ENCODE measurements around the gene LTBP1. TPM values are rescaled to one million over a fixed set of nuclear protein-coding genes. Genes with fewer than 3 reads are reported as not detected.

Gene LTBP1
- total RNA-seq, 3 donors from 2014 or later (not counting 1 experiment from before 2014, with no cell fraction given) = 1.7 to 4.7 (median 3.5) TPM

GRCh38 chr2:32925976-32926707 lies 20.6 kb upstream of the LTBP1 start:
- Mint-ChIP-seq H3K9me3 (no peaks in the 10 kb centered on the region), H3K27ac (no peak overlapping the region), H3K4me3 (no peak overlapping the region), H3K36me3 (no peaks in the 10 kb centered on the region), H3K4me1 (no peaks in the 10 kb centered on the region), H3K27me3 (ENCODE audit: low read depth in 2 of 2) (peaks cover 16 to 28% of the 10 kb centered on the region in 2 donors)
- Histone ChIP-seq H3K27ac (ENCODE audit: low read length) (no peak overlapping the region), H3K4me3 (ENCODE audit: low read length) (no peak overlapping the region), H3K27me3 (ENCODE audit: control insufficient read depth, insufficient read depth, low read length) (no peaks in the 10 kb centered on the region), H3K36me3 (ENCODE audit: control insufficient read depth, insufficient read depth, low read length) (no peaks in the 10 kb centered on the region), H3K9me3 (ENCODE audit: control insufficient read depth, insufficient read depth, low read length) (no peaks in the 10 kb centered on the region), H3K4me1 (ENCODE audit: control insufficient read depth, insufficient read depth, low read length) (no peaks in the 10 kb centered on the region)
- 97% methylated on average over 5 of the region's 6 CpGs for WGBS (ENCODE audit: insufficient coverage)
- DNase-seq (no peak), ATAC-seq (no peak)
- no peak for TF ChIP-seq CTCF (IDR thresholded peaks at IDR 0.05)
- intact Hi-C loops (cut with micrococcal nuclease) = no loop called here

- intact Hi-C loops (cut with micrococcal nuclease) = no loop called here
These were observed 20.1 kb upstream of the LTBP1 start for GRCh38 chr2:32926708-32927084.

GRCh38 chr2:32930436-32930835 lies 16.3 kb upstream of the LTBP1 start:
- no peak overlapping the region for H3K27ac ChIP-seq (ENCODE audit: low read length)
- H3K9me3 ChIP-seq (ENCODE audit: control insufficient read depth, insufficient read depth, low read length) = no peaks in the 10 kb centered on the region
- peaks cover 16 to 17% of the 10 kb centered on the region in 2 donors for H3K27me3 Mint-ChIP-seq (ENCODE audit: low read depth in 2 of 2)
- H3K4me3 ChIP-seq (ENCODE audit: low read length) = no peak overlapping the region
- H3K36me3 ChIP-seq (ENCODE audit: control insufficient read depth, insufficient read depth, low read length) = no peaks in the 10 kb centered on the region
- WGBS (ENCODE audit: insufficient coverage) = no CpG with 5 or more reads among the region's 5 CpGs
- DNase-seq (no peak), ATAC-seq (no peak)
- no peaks in the 10 kb centered on the region for H3K4me1 Mint-ChIP-seq
- no peaks in the 10 kb centered on the region for H3K4me1 ChIP-seq (ENCODE audit: control insufficient read depth, insufficient read depth, low read length)
- H3K9me3 Mint-ChIP-seq = no peaks in the 10 kb centered on the region
- H3K27ac Mint-ChIP-seq = no peak overlapping the region
- no peak overlapping the region for H3K4me3 Mint-ChIP-seq
- no peaks in the 10 kb centered on the region for H3K27me3 ChIP-seq (ENCODE audit: control insufficient read depth, insufficient read depth, low read length)
- intact Hi-C loops (cut with micrococcal nuclease) = no loop called here
- H3K36me3 Mint-ChIP-seq = no peaks in the 10 kb centered on the region
- TF ChIP-seq CTCF (IDR thresholded peaks at IDR 0.05) = no peak

More at GRCh38 chr2:32926708-32927084, 20.1 kb upstream of the LTBP1 start:
- WGBS (ENCODE audit: insufficient coverage) = 79% methylated on average over 2 of the region's 2 CpGs
- H3K9me3 ChIP-seq (ENCODE audit: control insufficient read depth, insufficient read depth, low read length) = no peaks in the 10 kb centered on the region
- no peak for TF ChIP-seq CTCF (IDR thresholded peaks at IDR 0.05)
- no peak overlapping the region for H3K27ac Mint-ChIP-seq
- H3K36me3 ChIP-seq (ENCODE audit: control insufficient read depth, insufficient read depth, low read length) = no peaks in the 10 kb centered on the region
- H3K9me3 Mint-ChIP-seq = no peaks in the 10 kb centered on the region
- H3K4me1 Mint-ChIP-seq = no peaks in the 10 kb centered on the region
- ATAC-seq (no peak), DNase-seq (no peak)
- no peak overlapping the region for H3K27ac ChIP-seq (ENCODE audit: low read length)
- peaks cover 16 to 28% of the 10 kb centered on the region in 2 donors for H3K27me3 Mint-ChIP-seq (ENCODE audit: low read depth in 2 of 2)
- H3K4me1 ChIP-seq (ENCODE audit: control insufficient read depth, insufficient read depth, low read length) = no peaks in the 10 kb centered on the region
- H3K4me3 ChIP-seq (ENCODE audit: low read length) = no peak overlapping the region
- no peak overlapping the region for H3K4me3 Mint-ChIP-seq
- no peaks in the 10 kb centered on the region for H3K36me3 Mint-ChIP-seq
- no peaks in the 10 kb centered on the region for H3K27me3 ChIP-seq (ENCODE audit: control insufficient read depth, insufficient read depth, low read length)

GRCh38 chr2:32931519-32931918 lies 15.2 kb upstream of the LTBP1 start:
- no peaks in the 10 kb centered on the region for H3K36me3 ChIP-seq (ENCODE audit: control insufficient read depth, insufficient read depth, low read length)
- no peak overlapping the region for H3K27ac ChIP-seq (ENCODE audit: low read length)
- 94% methylated on average over 2 of the region's 2 CpGs for WGBS (ENCODE audit: insufficient coverage)
- Mint-ChIP-seq H3K4me3 (no peak overlapping the region), H3K4me1 (no peaks in the 10 kb centered on the region), H3K27ac (no peak overlapping the region), H3K9me3 (no peaks in the 10 kb centered on the region), H3K27me3 (ENCODE audit: low read depth in 2 of 2) (peaks cover 18 to 20% of the 10 kb centered on the region in 2 donors), H3K36me3 (no peaks in the 10 kb centered on the region)
- H3K4me1 ChIP-seq (ENCODE audit: control insufficient read depth, insufficient read depth, low read length) = no peaks in the 10 kb centered on the region
- no peaks in the 10 kb centered on the region for H3K9me3 ChIP-seq (ENCODE audit: control insufficient read depth, insufficient read depth, low read length)
- H3K4me3 ChIP-seq (ENCODE audit: low read length) = no peak overlapping the region
- no peak for TF ChIP-seq CTCF (IDR thresholded peaks at IDR 0.05)
- ATAC-seq (no peak), DNase-seq (no peak)
- intact Hi-C loops (cut with micrococcal nuclease) = no loop called here
- no peaks in the 10 kb centered on the region for H3K27me3 ChIP-seq (ENCODE audit: control insufficient read depth, insufficient read depth, low read length)

Data from natural killer cell (primary cell).